Stomach (tissue), 9 donors: ENCODE measurements around the gene ROBO1. TPM values are rescaled to one million over a fixed set of nuclear protein-coding genes. Genes with fewer than 3 reads are reported as not detected.
"Not testable (repeated sequence)": the region's sequence is repeated elsewhere in the genome, so short reads cannot be mapped to it uniquely, and the experiment has no call there.

Source experiments
- DNase-seq, 2 donors: peaks; one replicate each; pipeline versions ENCODE4 v3.0.0 to v3.0.0-alpha.2; 2013 to 2019
- H3K27ac ChIP-seq, 5 donors: fragments of 200-600 bp in 4 of 5; sonication (generic) in 4 of 5; one replicate each; pipeline ENCODE4 v1.5.1; 2013 to 2019; ENCODE audit warnings: mild to moderate bottlenecking in 1 of 5, moderate library complexity in 1 of 5
- H3K27me3 ChIP-seq, 3 donors: fragments of 200-600 bp; sonication (generic); one replicate each; pipeline ENCODE4 v1.5.1; 2017 to 2019; ENCODE audit warnings: mixed run types in 1 of 3
- H3K36me3 ChIP-seq, 4 donors: fragments of 200-600 bp; sonication (generic); 1 replicate in 3 of 4; 2 replicates in 1 of 4; pipeline ENCODE4 v1.5.1; 2016 to 2019
- H3K4me1 ChIP-seq, 4 donors: fragments of 200-600 bp; sonication (generic); one replicate each; pipeline ENCODE4 v1.5.1; 2016 to 2019
- H3K4me3 ChIP-seq, 4 donors: fragments of 200-600 bp; sonication (generic) in 3 of 4; one replicate each; pipeline ENCODE4 v1.5.1; 2016 to 2019; ENCODE audit warnings: mild to moderate bottlenecking in 1 of 4
- H3K9me3 ChIP-seq, 4 donors: fragments of 200-600 bp; sonication (generic); one replicate each; pipeline ENCODE4 v1.5.1; 2016 to 2019
- EP300 ChIP-seq: sonication (generic); formaldehyde crosslinking; IDR thresholded peaks from one replicate; pipeline ENCODE4 v1.6.1; 2017; ENCODE audit warnings: antibody characterized with exemption
- POLR2A ChIP-seq, 4 donors: fragments of 450-650 bp; IDR thresholded peaks; one replicate each; pipeline ENCODE4 v1.6.1; 2016; ENCODE audit warnings: antibody characterized with exemption in 4 of 4, control low read depth in 2 of 4, mild to moderate bottlenecking in 1 of 4, moderate library complexity in 1 of 4
- POLR2AphosphoS5 ChIP-seq, 3 donors: sonication (generic); formaldehyde crosslinking; IDR thresholded peaks; one replicate each; pipeline ENCODE4 v1.6.1; 2016; ENCODE audit warnings: antibody characterized with exemption in 3 of 3
- WGBS, 5 donors: extraction: QIAGEN DNeasy Blood & Tissue Kit in 3 of 5; methylation state at CpG; one replicate each; pipeline versions ENCODE4 v1.1.5 to v1.1.7; 2013 to 2018; 5-methylcytosine and 5-hydroxymethylcytosine counted together
- intact Hi-C: fragments of 100-400 bp; cut with DNase I; formaldehyde crosslinking; loops from one replicate; pipeline ENCODE4 v1.15.1; 2023; ENCODE audit warnings: low total_unique reads
- polyA plus RNA-seq, 3 donors: library from polyadenylated mRNA; stranded (reverse); fragments of 200-250 nt; gene quantifications; one replicate each; pipeline ENCODE4 v1.2.3, GENCODE V29; 2013
- total RNA-seq, 5 donors: library from RNA; depleted of rRNA; stranded (reverse); fragments of >200 nt; gene quantifications; one replicate each; pipeline versions ENCODE4 v1.1.0 to v1.2.3, GENCODE V29; 2014 to 2016
- TF ChIP-seq, protein P1 (sequence below), 7 experiments: fragments of 450-650 bp in 4 of 7; fragments of 200-600 bp in 3 of 7; sonication (generic) in 3 of 7; IDR thresholded peaks; one replicate each; pipeline ENCODE4 v1.5.1; 2016 to 2019; ENCODE audit warnings: antibody characterized with exemption in 7 of 7, control low read depth in 2 of 7, mild to moderate bottlenecking in 1 of 7
- donor health status: healthy with polysubstance abuse.
- donor health status: Bipolar disorder and iron deficiency.
- donor health status: healthy.

ROBO1 gene
- total and polyA plus RNA-seq, 8 donors: 2.0 to 174 (median 4.5) TPM

DNA sequence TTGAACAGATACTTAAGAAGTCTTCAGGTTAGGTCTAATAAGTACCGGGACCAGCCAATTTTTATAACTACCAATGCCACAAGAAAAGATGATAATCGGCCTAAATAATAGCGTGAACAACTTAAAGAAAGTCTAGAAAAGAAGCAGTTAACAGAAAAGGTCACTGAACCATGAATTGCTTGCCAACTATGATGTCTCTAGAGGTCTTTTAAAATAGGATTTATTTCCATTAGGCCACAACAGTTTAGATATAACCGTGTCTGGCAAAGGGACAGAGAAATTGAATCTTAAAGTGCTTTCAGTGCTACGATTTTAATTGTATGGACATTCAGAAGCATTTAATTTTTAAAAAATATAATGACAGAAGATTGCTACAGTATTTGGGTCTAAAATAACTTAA lies 1070.4 kb downstream of the ROBO1 start:
- DNase-seq: peak in 1 of 2 donors; percentile 54
- intact Hi-C loops: no loop called here

DNA sequence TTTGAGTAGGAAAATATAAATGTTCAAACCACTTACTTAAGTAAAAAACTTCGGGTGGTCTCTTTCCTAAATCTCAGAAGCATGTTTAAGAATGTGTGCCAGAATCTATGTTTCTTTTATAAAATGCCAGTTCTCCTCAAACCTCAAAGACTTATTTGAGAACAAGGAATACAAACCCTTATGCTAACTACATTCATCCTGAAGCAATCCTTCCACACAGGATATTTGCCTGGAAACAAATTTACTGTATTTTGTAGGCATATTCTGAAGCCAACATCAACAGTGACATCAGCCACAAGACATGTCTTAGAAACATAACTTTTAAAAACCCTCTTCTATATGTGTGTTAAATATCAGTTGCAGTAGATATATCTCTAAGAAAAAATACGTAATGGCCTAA lies 1077.0 kb downstream of the ROBO1 start:
- no peak overlapping the region for H3K27ac ChIP-seq
- H3K27me3 ChIP-seq: no peaks in the 10 kb centered on the region
- 23 to 33% (median 31%) methylated on average over 2 of the region's 2 CpGs for WGBS, 5 donors
- no peaks in the 10 kb centered on the region for H3K9me3 ChIP-seq
- no peak overlapping the region for H3K4me3 ChIP-seq
- H3K36me3 ChIP-seq: no peaks in the 10 kb centered on the region
- TF ChIP-seq POLR2A (IDR thresholded peaks at IDR 0.05) (no peak), EP300 (no peak), POLR2AphosphoS5 (IDR thresholded peaks at IDR 0.05) (no peak)
- TF ChIP-seq, protein P1, sequence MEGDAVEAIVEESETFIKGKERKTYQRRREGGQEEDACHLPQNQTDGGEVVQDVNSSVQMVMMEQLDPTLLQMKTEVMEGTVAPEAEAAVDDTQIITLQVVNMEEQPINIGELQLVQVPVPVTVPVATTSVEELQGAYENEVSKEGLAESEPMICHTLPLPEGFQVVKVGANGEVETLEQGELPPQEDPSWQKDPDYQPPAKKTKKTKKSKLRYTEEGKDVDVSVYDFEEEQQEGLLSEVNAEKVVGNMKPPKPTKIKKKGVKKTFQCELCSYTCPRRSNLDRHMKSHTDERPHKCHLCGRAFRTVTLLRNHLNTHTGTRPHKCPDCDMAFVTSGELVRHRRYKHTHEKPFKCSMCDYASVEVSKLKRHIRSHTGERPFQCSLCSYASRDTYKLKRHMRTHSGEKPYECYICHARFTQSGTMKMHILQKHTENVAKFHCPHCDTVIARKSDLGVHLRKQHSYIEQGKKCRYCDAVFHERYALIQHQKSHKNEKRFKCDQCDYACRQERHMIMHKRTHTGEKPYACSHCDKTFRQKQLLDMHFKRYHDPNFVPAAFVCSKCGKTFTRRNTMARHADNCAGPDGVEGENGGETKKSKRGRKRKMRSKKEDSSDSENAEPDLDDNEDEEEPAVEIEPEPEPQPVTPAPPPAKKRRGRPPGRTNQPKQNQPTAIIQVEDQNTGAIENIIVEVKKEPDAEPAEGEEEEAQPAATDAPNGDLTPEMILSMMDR (IDR thresholded peaks at IDR 0.05): no peak
- no peak for DNase-seq
- H3K4me1 ChIP-seq: no peaks in the 10 kb centered on the region
- intact Hi-C loops: no loop called here

More for the DNA sequence above, 1070.4 kb downstream of the ROBO1 start:
- 61 to 80% (median 78%) methylated on average over 5 of the region's 5 CpGs for WGBS, 5 donors
- no peak for TF ChIP-seq POLR2A (IDR thresholded peaks at IDR 0.05)
- TF ChIP-seq, protein P1 (IDR thresholded peaks at IDR 0.05): no peak
- no peak for TF ChIP-seq EP300
- no peak for TF ChIP-seq POLR2AphosphoS5 (IDR thresholded peaks at IDR 0.05)
- H3K4me1 ChIP-seq: no peaks in the 10 kb centered on the region
- H3K4me3 ChIP-seq: no peak overlapping the region
- no peaks in the 10 kb centered on the region for H3K27me3 ChIP-seq
- no peaks in the 10 kb centered on the region for H3K36me3 ChIP-seq
- H3K27ac ChIP-seq: no peak overlapping the region
- H3K9me3 ChIP-seq: no peaks in the 10 kb centered on the region

DNA sequence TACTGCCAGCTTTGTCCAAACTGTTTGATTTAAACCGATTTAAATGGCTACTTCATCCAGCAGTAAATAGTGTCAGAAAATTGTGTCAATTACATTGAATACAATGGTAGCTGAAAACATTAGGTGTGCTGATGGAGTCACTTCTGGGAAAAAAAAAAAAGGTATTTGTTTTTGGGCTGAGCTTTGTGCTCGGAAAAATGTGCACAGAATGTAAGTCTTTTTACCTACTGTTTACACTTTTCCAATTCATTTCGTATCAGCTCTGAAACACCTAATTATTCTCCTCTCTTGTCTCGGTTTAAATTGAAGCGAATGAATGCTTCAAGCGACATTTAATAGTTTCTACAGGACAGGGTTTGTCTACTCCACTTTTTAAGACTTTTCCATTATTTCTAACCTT lies 1078.4 kb downstream of the ROBO1 start:
- TF ChIP-seq EP300 (no peak), POLR2A (IDR thresholded peaks at IDR 0.05) (no peak), POLR2AphosphoS5 (IDR thresholded peaks at IDR 0.05) (no peak)
- Histone ChIP-seq H3K4me3 (no peak overlapping the region), H3K9me3 (no peaks in the 10 kb centered on the region), H3K4me1 (no peaks in the 10 kb centered on the region), H3K36me3 (peaks cover 0 to 8% (median 0%) of the 10 kb centered on the region in 4 donors), H3K27me3 (no peaks in the 10 kb centered on the region), H3K27ac (no peak overlapping the region)
- intact Hi-C loops: no loop called here
- DNase-seq: no peak
- WGBS, 5 donors: 74 to 84% (median 80%) methylated on average over 6 of the region's 6 CpGs

- WGBS, 5 donors: 81 to 89% (median 85%) methylated on average over 4 of the region's 4 CpGs
- no peaks in the 10 kb centered on the region for H3K4me1 ChIP-seq
- H3K4me3 ChIP-seq: no peak overlapping the region
- no peak for DNase-seq
- intact Hi-C loops: no loop called here
- peaks cover 0 to 13% (median 0%) of the 10 kb centered on the region in 4 donors for H3K36me3 ChIP-seq
- TF ChIP-seq, protein P1 (IDR thresholded peaks at IDR 0.05): no peak
- TF ChIP-seq POLR2A (IDR thresholded peaks at IDR 0.05) (no peak), POLR2AphosphoS5 (IDR thresholded peaks at IDR 0.05) (no peak), EP300 (no peak)
- H3K9me3 ChIP-seq: no peaks in the 10 kb centered on the region
- H3K27ac ChIP-seq: no peak overlapping the region
- no peaks in the 10 kb centered on the region for H3K27me3 ChIP-seq
Observed at GRCh38 chr3:78687520-78687919, 1080.3 kb downstream of the ROBO1 start.

DNA sequence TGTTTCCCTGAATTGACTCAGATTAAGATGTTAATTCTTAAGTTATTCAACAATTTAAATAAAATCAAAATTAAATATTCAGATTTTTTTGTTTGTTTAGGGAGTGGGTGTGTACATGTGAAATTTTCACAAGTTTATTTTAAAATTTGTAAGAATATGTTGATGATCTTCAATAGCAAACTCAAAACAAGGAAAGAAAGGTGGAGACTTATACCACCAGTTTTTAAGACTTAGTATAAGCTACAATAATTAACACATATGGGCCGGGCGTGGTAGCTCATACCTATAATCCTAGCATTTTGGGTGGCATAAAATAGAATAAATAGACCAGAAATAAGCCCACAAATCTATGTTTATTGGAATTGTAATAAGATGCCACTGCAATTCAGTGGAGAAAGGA lies 1084.5 kb downstream of the ROBO1 start:
- Histone ChIP-seq H3K9me3 (no peaks in the 10 kb centered on the region), H3K4me3 (no peak overlapping the region), H3K36me3 (peaks cover 0 to 13% (median 0%) of the 10 kb centered on the region in 4 donors), H3K4me1 (no peaks in the 10 kb centered on the region), H3K27me3 (no peaks in the 10 kb centered on the region), H3K27ac (no peak overlapping the region)
- intact Hi-C loops: no loop called here
- TF ChIP-seq, protein P1 (IDR thresholded peaks at IDR 0.05): no peak
- TF ChIP-seq POLR2AphosphoS5 (IDR thresholded peaks at IDR 0.05): no peak
- TF ChIP-seq POLR2A (IDR thresholded peaks at IDR 0.05): no peak
- TF ChIP-seq EP300: no peak
- no peak for DNase-seq
- 91 to 97% (median 93%) methylated on average over 2 of the region's 2 CpGs for WGBS, 5 donors

- H3K27me3 ChIP-seq, H3K27ac ChIP-seq, H3K4me1 ChIP-seq, H3K4me3 ChIP-seq, H3K36me3 ChIP-seq, intact Hi-C loops, H3K9me3 ChIP-seq, DNase-seq: not testable (repeated sequence)
- WGBS, 5 donors: 91 to 95% (median 94%) methylated on average over 23 to 25 of the region's 25 CpGs
Observed at GRCh38 chr3:78675119-78675805, 1092.5 kb downstream of the ROBO1 start.
